ENCODE data around the gene FGF19.

The FGF19 gene

GRCh38 chr11:69667619-69668604 lies 35.9 kb downstream of the FGF19 start:
- no peak for DNase-seq

DNA sequence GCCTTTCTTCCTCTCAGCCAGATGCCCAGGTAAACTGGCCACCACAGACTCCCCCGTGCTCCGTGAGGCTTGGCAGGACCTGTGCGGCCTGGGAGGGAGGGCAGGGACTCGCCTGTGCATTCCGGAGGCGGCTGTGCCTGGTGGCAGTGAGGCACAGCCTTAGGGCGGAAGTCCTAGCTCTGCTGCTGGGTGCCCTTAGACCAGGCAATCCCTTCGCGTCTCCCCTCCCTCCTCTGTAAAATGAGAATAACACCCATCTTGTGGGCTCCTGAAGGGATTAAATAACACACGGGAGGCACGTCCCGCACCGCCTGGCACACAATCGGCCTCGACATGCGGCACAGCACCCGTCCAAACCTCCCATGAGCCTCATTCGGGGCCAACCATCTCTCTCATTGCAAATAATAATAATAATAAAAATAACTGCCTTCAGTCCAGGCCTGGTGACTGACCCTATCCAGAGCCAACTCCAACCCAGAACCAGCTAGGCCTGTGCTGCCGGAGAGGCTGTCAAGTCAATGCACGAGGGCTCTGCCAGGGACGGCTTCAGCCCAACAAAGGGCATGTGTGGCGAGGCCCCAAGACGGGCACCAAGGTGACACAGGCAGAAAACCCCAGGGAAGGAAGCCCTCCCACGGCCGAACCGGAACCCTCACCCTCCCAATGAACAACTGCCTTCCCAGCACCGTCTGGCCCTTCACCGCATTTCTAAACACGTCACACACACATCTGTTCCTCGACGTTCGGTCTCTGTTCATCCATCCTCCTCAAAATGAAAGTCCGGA lies 36.9 kb downstream of the FGF19 start:
- no peak for DNase-seq

DNA sequence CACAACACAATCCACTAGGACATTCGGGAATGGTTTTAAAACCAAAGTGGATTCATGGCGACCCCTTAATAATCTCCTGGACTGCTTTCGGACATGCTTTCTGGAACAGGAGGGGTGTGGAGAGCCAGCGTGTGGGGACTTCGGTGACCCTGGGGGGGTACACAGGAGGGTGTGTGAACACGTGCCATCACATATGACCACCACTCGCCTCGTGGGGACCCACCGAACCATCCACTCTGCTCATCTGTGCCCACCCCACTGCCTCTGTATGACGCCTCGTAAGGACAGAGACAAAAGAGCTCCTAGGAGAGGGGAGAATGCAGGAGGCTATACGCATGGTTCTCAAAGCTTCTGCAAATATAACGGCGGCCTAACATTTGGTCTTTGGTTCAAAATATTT lies 37.6 kb downstream of the FGF19 start:
- no peak for DNase-seq

DNA sequence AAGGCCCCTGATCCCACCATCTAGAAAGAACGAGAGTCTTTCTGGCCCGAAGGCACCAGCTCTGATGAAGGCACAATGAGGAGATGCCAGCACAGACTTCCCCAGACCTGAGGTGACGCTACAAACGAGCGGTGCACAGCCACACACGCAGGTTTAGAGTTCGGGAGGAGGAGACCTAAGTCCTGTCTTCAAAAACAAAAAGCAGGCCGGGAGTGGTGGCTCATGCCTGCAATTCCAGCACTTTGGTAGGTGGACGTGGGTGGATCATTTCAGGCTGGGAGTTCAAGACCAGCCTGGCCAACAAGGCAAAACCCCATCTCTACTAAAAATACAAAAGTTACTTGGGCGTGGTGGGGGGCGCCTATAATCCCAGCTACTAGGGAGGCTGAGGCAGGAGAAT lies 38.2 kb downstream of the FGF19 start:
- DNase-seq, result no peak

DNA sequence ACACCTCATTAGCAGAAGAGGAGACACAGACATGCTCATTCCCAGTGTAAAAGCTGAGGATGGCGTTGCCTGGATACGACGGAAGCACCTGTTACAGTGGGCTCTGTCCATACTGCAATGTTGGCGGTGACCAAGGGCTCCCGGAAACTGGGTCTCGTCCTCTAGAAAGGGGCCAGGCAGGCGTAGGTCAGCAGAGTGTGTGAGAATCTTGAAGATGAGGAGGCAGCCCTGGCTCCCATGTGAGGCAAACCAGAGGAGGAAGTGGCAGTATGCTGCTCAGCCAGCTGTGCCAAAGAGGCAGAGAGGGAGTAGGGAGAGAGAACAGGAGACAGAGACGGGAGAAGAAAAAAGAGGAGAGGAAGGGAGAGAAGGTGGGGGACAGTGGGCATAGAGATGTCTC lies 38.9 kb downstream of the FGF19 start:
- no peak for DNase-seq

DNA sequence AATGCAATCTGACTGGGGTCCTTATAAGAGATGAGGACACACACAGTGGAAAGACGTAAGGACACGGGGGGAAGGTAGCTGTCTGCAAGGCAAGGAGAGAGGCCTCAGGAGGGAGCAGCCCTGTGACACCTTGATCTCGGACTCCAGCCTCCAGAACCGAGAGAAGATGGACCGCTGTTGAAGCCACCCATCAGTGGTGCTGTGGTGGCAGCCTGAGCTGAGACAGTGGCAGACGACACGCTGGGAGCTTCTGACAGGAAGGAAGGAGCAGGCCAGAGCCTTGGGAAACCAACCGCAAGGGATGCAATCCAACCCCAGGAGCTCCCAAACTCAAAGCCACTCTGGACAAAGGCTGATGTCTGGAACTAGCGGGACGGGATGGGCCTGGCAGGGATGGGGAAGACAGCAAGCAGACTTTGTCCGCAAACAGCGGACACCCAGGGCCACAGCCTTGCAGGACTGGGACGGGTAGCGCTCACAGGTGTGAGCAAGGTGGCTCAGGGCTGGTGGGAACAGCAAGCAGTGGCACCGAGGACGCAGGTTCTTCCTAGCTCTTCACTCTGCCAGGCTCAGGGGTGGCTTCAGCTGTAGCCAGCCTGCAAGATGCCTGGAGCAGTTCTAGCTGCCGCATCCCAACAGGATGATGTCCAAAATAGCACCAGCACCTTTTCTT lies 39.6 kb downstream of the FGF19 start:
- DNase-seq, result no peak

DNA sequence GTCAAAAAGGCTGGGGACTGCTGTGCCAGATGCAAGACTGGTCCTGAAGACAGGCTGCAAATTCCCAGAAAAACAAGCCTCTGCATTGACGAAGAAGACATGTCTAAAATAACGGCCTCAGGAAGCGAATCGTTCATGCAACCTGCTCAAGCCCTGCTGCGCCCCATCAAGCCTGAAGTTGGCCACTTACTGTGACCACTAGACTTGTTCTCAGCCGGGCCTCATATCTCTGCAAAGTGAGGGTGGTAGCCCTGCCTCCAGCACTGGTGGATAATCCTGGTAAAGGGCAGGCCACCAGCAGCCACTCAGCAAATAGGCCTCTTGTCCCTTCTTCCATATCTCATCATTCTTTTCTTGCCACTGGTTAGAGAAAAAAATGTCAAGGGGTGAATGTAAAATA lies 40.5 kb downstream of the FGF19 start:
- no peak for DNase-seq

- no peak for DNase-seq
Observed at GRCh38 chr11:69662806-69663205, 41.0 kb downstream of the FGF19 start.

DNA sequence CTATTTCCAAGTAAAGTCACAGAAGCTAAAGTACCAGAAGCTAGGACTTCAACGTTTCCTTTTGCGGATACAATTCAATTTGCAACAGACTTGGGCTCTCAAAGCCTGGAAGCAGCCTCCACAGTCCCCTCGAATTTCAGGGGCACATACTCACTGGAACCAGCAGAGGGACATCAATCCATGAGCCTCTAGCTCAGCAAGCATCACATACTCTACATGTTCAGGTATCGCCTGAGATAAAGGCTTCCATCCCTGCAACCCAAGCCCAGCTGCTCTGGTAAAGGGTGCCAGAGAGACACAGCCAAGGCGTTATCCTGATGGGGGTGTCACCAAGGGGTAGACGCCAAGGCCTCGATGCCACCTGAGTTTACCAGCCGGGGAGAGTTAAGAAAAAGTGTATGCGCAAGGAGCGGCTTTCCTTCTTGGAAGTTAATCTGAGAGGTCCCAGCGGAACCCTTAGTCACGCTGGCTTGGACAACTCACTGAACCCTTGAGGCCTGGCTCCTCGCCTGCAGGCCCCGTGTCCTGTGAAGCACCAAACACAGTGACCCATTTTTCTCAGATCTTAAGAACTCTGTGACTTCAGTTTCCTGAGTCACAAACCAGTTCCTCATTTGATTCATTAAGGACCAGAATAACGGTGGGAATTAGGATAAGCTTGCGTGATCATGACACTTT lies 41.7 kb downstream of the FGF19 start:
- no peak for DNase-seq

- no peak for DNase-seq
Observed at GRCh38 chr11:69661413-69661715, 42.5 kb downstream of the FGF19 start.

DNA sequence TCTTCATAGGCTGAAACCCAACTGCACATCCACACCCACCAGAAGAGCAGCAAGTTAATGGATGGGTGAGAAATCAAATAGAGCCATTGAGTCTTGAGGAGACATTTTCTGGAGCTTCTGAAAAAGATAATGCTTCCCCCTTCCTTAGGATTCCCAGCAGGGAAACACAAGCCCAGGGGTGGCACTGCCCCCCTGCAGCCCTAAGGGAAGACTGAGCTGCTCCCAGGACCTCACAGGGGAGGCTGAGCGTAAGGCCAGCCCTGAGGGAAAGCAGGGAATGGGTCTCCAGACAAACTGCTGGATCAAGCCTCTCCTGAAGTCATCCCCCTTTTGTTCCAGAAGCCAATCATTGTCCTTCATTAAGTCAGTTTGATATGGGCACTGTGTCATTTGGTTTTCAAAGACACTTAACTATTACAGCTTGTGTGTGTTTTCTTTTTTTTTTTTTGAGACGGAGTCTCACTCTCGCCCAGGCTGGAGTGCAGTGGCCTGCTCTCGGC lies 43.8 kb downstream of the FGF19 start:
- no peak for DNase-seq

GRCh38 chr11:69659591-69659990 lies 44.2 kb downstream of the FGF19 start:
- no peak for DNase-seq

GRCh38 chr11:69658626-69659450 lies 45.0 kb downstream of the FGF19 start:
- DNase-seq, result no peak

DNA sequence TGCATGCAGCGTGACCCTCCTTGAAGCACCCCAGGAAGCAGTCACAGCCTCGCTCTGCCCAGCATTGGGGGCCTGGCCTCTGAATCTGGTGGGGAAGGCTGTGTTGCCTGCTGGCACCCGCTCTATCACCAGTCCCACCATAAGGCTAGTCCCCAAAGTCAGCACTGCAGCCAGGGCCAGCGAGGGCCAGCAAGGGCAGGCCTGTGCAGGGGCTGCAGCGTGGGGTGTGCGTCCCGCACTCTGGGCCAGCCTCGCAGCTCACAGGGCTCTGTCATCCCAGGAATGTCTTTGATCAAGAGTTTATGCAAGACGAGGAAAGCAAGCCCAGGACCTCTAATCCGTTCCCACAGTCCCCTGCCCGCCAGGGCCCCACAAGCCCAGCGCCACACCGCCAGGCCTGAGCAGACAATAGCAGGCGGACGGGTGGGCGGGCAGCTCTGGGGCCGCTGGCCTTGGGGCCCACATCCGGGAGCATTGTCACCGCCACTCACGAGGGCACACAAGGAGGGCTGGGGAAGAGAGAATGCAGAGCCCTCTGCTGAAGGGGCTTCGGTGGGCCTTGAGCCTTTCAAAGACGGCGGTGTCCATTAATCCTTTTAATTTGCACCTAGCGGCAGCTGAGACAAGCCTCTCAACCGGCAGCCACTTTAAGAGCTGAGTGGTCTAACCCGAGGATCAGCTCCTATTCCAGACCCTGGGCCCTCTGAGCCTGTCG lies 45.8 kb downstream of the FGF19 start:
- DNase-seq, result no peak

GRCh38 chr11:69657456-69657910 lies 46.3 kb downstream of the FGF19 start:
- DNase-seq, result no peak

GRCh38 chr11:69656536-69657455 lies 47.0 kb downstream of the FGF19 start:
- DNase-seq, result no peak

GRCh38 chr11:69655479-69656428 lies 48.1 kb downstream of the FGF19 start:
- DNase-seq, result no peak

DNA sequence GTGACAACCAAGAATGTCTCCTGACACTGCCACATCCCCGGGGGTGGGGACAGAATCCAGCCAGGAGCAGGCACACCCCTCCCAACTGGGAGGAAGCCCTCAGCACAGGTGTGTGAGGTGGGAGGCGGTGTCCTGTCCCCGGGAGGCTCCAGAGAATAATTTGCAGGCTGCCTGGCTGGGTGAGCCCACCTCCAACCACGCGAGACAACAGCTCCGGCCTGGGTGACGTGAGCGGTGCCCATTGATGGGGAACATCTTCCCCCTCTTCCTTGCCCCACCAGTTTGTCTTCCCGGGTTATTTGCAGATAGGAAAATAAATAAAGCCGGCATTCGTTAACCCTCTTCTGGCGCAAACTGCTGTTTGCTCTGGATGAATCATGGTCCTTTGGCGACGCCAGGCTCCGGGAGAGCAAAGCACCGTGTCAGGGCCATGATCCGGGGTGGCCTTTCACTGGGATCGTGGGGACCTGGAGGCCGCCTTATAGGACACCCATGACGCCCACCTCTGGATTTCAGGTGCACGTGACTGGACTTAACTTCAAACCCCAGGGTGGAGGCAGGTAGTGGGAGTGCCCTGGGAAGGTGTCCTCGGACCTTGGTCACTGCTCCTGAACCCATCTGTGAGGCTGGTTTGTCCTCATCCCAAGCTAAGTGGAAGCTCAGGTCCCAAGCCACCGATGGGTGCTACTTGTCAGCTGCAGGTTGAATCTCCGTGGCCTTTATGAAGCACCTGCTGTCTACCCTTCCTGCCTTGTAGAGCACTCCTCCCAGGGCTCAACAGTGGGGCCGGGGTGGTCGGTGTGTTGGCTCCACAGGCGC lies 49.0 kb downstream of the FGF19 start:
- DNase-seq, result no peak

All from activated CD4-positive, alpha-beta T cell treated with anti-CD3 and anti-CD28 coated beads, Interleukin-2, amount 50 U/mL, for 4 hours (primary cell).